Testis (tissue), 3 donors: ENCODE data around the gene FBLN2. TPM values are rescaled to one million over a fixed set of nuclear protein-coding genes. Genes with fewer than 3 reads are reported as not detected.

Source experiments
- DNase-seq: peaks from one replicate; pipeline ENCODE4 v3.0.0-alpha.2; 2019
- H3K27ac ChIP-seq, 2 donors: fragments of 200-600 bp; sonication (generic); one replicate each; pipeline ENCODE4 v1.5.1; 2019
- H3K27me3 ChIP-seq: fragments of 200-600 bp; sonication (generic); one replicate; pipeline ENCODE4 v1.5.1; 2019
- H3K36me3 ChIP-seq: fragments of 200-600 bp; sonication (generic); one replicate; pipeline ENCODE4 v1.5.1; 2017; ENCODE audit warnings: low read depth; ENCODE audit errors: missing control alignments
- H3K4me1 ChIP-seq: fragments of 200-600 bp; sonication (generic); one replicate; pipeline ENCODE4 v1.5.1; 2019
- H3K4me3 ChIP-seq, 2 donors: fragments of 200-600 bp; sonication (generic); one replicate each; pipeline ENCODE4 v1.5.1; 2017 to 2019
- H3K9me3 ChIP-seq: fragments of 200-600 bp; sonication (generic); one replicate; pipeline ENCODE4 v1.5.1; 2017
- POLR2A ChIP-seq: fragments of 450-650 bp; IDR thresholded peaks from one replicate; pipeline ENCODE4 v1.6.1; 2017; ENCODE audit warnings: antibody characterized with exemption, mild to moderate bottlenecking, moderate library complexity
- WGBS, 2 donors: methylation state at CpG; one replicate each; pipeline ENCODE4 v1.1.5; 2018; 5-methylcytosine and 5-hydroxymethylcytosine counted together
- intact Hi-C: fragments of 100-400 bp; cut with DNase I; formaldehyde crosslinking; loops from one replicate; pipeline ENCODE4 v1.15.1; 2023; ENCODE audit warnings: low total_unique reads
- polyA plus RNA-seq: library from polyadenylated mRNA; stranded (reverse); fragments of 350-450 nt; fragmentation: Illumina TruSeq; extraction: RNeasy Lipid Tissue Mini Kit (QIAGEN cat#74804); gene quantifications from one replicate; pipeline ENCODE4 v1.2.3, GENCODE V29; 2014; ENCODE audit warnings: low read depth, low replicate concordance; ENCODE audit not compliant: insufficient read depth
- total RNA-seq, 2 donors: library from RNA; depleted of rRNA; stranded (reverse); fragments of >200 nt; gene quantifications; one replicate each; pipeline ENCODE4 v1.2.3, GENCODE V29; 2016
- TF ChIP-seq, protein P1 (sequence below), 3 experiments: fragments of 450-650 bp in 2 of 3; fragments of 200-600 bp in 1 of 3; sonication (generic) in 1 of 3; IDR thresholded peaks; one replicate each; pipeline ENCODE4 v1.5.1; 2016 to 2019; ENCODE audit warnings: antibody characterized with exemption in 3 of 3, mild to moderate bottlenecking in 2 of 3, moderate library complexity in 1 of 3

The FBLN2 gene
- total and polyA plus RNA-seq, 3 donors from 2014 or later: 172 to 334 (median 248) TPM

DNA sequence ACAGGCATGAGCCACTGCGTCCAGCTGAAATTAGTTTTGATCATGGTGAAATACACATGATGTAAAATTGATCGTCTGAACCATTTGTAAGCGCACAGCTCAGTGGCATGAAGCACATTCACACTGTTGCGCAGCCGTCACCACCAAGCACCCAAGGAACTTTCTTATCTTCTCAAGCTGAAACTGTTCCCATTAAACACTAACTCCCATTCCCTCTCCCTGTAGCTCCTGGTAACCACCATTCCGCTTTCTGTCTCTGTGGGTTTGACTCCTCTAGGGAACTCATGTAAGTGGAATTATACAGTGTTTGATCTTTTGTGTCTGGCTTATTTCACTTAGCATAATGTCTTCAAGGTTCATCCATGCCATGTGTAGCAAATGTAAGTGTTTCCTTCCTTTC lies 62.3 kb downstream of the FBLN2 start:
- Histone ChIP-seq H3K4me1 (peaks cover 8% of the 10 kb centered on the region), H3K4me3 (no peak overlapping the region), H3K36me3 (no peaks in the 10 kb centered on the region), H3K27me3 (no peaks in the 10 kb centered on the region), H3K9me3 (no peaks in the 10 kb centered on the region), H3K27ac (peak overlapping the region in 1 of 2 donors; percentile 46)
- intact Hi-C loops: no loop called here
- 61 to 85% methylated on average over 6 of the region's 6 CpGs for WGBS, 2 donors
- DNase-seq: peak; percentile 59
- TF ChIP-seq, protein P1, sequence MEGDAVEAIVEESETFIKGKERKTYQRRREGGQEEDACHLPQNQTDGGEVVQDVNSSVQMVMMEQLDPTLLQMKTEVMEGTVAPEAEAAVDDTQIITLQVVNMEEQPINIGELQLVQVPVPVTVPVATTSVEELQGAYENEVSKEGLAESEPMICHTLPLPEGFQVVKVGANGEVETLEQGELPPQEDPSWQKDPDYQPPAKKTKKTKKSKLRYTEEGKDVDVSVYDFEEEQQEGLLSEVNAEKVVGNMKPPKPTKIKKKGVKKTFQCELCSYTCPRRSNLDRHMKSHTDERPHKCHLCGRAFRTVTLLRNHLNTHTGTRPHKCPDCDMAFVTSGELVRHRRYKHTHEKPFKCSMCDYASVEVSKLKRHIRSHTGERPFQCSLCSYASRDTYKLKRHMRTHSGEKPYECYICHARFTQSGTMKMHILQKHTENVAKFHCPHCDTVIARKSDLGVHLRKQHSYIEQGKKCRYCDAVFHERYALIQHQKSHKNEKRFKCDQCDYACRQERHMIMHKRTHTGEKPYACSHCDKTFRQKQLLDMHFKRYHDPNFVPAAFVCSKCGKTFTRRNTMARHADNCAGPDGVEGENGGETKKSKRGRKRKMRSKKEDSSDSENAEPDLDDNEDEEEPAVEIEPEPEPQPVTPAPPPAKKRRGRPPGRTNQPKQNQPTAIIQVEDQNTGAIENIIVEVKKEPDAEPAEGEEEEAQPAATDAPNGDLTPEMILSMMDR (IDR thresholded peaks at IDR 0.05): no peak
- TF ChIP-seq POLR2A: no peak

GRCh38 chr3:13612829-13613228 lies 63.9 kb downstream of the FBLN2 start:
- Histone ChIP-seq H3K4me1 (peaks cover 8% of the 10 kb centered on the region), H3K27me3 (no peaks in the 10 kb centered on the region), H3K4me3 (no peak overlapping the region), H3K36me3 (no peaks in the 10 kb centered on the region), H3K9me3 (no peaks in the 10 kb centered on the region), H3K27ac (peak overlapping the region in 1 of 2 donors; percentile 74)
- DNase-seq: peak; percentile 84
- intact Hi-C loops: no loop called here
- WGBS, 2 donors: 65% methylated on average over 2 to 3 of the region's 3 CpGs
- no peak for TF ChIP-seq POLR2A
- TF ChIP-seq, protein P1 (IDR thresholded peaks at IDR 0.05): no peak

GRCh38 chr3:13613343-13614190 lies 64.6 kb downstream of the FBLN2 start:
- H3K27ac ChIP-seq: peak overlapping the region in 1 of 2 donors; percentile 74
- 87 to 92% methylated on average over 9 to 14 of the region's 14 CpGs for WGBS, 2 donors
- DNase-seq: no peak

GRCh38 chr3:13614607-13615006 lies 65.7 kb downstream of the FBLN2 start:
- DNase-seq: no peak
- H3K36me3 ChIP-seq: no peaks in the 10 kb centered on the region
- intact Hi-C loops: no loop called here
- TF ChIP-seq, protein P1 (IDR thresholded peaks at IDR 0.05): no peak
- TF ChIP-seq POLR2A: no peak
- H3K27ac ChIP-seq: no peak overlapping the region
- no peaks in the 10 kb centered on the region for H3K9me3 ChIP-seq
- peaks cover 8% of the 10 kb centered on the region for H3K4me1 ChIP-seq
- H3K27me3 ChIP-seq: no peaks in the 10 kb centered on the region
- 91 to 94% methylated on average over 2 of the region's 2 CpGs for WGBS, 2 donors
- no peak overlapping the region for H3K4me3 ChIP-seq

More at GRCh38 chr3:13613343-13614190, 64.6 kb downstream of the FBLN2 start:
- peaks cover 8% of the 10 kb centered on the region for H3K4me1 ChIP-seq
- no peak overlapping the region for H3K4me3 ChIP-seq
- H3K27me3 ChIP-seq: no peaks in the 10 kb centered on the region
- intact Hi-C loops: no loop called here
- no peak for TF ChIP-seq POLR2A
- TF ChIP-seq, protein P1 (IDR thresholded peaks at IDR 0.05): no peak
- no peaks in the 10 kb centered on the region for H3K36me3 ChIP-seq
- H3K9me3 ChIP-seq: no peaks in the 10 kb centered on the region
